Astrocyte of the cerebellum (primary cell): ENCODE results near the gene TRAF2.
A peak's percentile ranks its signal among the peaks of the same experiment; 100 is the strongest.

Experiments used
- DNase-seq: peaks from one replicate; pipeline ENCODE4 v3.0.0-alpha.2; 2011; ENCODE audit warnings: low read depth
- H3K4me3 ChIP-seq: 2 replicates; pipeline ENCODE4 v1.5.1; 2011; ENCODE audit warnings: mild to moderate bottlenecking, low read depth, low read length, moderate library complexity
- CTCF ChIP-seq: IDR thresholded peaks from 2 replicates; pipeline ENCODE4 v1.5.1; 2012; ENCODE audit warnings: low read length, low read depth, moderate library complexity, mild to moderate bottlenecking; ENCODE audit errors: missing control alignments
- in situ Hi-C: cut with HindIII; loops from 2 replicates; pipeline ENCODE4 v1.10.0; 2017; ENCODE audit warnings: low sequenced_read_pairs

TRAF2 gene

GRCh38 chr9:136940526-136941230 is 54.4 kb downstream of the TRAF2 start:
- no peak overlapping the region for H3K4me3 ChIP-seq
- TF ChIP-seq CTCF, result no peak
- no peak for DNase-seq
- in situ Hi-C loops, result no loop called here

GRCh38 chr9:136941231-136942111 is 55.2 kb downstream of the TRAF2 start:
- TF ChIP-seq CTCF, result no peak
- in situ Hi-C loops, result no loop called here
- no peak overlapping the region for H3K4me3 ChIP-seq
- DNase-seq, result no peak

DNA sequence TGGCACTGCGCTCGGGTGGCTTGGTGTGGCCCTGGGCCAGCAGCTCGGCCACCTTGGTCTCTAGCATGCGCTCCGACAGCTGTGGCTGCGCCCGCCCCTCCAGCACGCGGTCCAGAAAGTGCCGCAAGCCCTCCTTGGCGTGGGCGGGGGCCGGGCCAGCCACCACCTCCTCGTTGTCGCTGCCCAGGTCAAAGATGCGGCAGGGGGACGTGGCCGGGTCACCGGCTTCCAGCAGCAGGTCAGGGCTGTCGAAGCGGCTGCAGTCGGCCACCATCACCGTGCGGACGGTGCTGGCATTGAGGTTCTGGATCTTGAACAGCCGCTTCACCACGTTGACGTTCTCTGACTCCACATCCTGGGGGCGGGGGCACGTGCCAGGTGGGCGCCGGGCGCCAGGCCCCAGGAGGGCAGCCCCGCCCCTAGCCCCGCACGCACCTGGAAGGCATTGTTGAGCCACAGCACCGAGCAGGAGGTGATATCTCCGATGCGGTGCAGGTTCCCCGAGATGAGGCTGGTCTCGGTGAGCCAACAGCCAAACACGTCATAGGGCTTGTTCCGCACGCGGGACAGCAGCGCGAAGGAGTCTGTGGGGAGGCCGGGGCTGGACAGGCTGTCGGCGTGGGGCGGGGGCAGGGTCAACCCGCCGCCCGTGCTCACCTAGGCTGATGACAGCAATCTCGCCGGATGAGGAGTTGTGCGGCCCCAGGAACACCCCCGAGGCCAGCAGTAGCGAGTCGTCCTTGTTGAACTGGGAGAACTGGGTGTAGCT is 56.0 kb downstream of the TRAF2 start:
- no peak for TF ChIP-seq CTCF
- DNase-seq, result no peak
- in situ Hi-C loops, result no loop called here
- no peak overlapping the region for H3K4me3 ChIP-seq

DNA sequence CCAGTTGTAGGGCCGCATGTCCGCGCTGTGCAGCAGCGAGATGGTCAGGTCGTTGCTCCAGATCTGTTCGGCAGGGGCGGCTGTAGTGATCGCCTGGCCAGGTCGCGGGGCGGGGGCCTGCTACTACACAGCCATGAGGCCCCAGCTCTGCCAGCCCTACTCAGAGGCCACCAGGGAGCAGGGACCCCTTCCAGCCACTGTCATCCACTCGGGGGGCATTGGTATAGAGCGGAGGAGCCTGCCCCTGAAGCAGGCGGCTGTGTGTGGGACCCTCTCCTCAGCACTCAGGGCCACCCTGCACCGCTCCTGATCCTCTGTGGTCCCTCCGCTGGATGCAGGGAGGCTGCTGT is 56.5 kb downstream of the TRAF2 start:
- H3K4me3 ChIP-seq, result peak overlapping the region; percentile 75
- in situ Hi-C loops, result no loop called here
- DNase-seq, result no peak
- no peak for TF ChIP-seq CTCF

DNA sequence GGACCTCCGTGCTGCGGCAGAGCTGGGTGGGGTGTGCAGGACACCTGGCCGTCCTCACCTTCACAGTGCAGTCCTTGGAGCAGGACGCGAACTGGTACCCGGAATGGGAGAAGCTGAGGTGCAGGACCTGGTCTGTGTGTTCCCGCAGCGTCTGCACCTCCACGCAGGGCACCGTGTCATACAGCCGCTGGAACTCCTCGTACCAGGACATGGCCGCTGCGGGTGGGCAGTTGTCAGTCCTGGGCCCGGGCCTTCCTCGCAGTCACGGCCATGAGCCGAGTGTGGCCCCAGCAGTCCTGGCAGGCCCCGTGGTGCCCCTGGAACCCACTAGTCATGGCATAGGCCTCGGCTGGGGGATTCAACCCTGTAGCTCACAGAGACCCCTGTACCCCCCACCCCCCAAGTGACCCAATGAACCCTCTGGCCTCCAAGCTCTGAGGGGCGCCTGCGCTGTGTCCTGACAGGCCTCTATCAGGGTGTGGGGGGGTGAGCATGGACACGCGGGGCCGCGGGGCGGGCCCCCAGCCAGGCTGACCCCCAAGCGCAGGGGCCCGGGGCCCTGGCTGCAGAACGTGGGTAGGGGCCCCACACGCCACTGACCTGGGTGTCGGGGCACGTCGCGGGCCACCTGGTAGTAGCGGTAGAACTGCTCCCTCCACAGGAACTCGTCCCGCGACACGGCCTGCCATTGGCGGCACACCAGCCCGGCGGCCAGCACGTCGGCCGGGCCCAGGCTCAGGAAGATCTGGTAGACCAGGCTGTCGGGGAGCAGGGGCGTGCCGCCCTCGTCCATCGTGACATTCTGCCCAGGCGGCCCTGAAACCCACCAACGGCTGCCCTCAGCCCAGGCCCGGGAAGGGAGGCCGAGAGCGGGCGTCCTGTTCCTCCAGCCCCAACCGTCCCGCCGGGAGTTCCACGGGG is 57.2 kb downstream of the TRAF2 start:
- no peak for TF ChIP-seq CTCF
- in situ Hi-C loops, result no loop called here
- H3K4me3 ChIP-seq, result peak overlapping the region; percentile 75
- no peak for DNase-seq

DNA sequence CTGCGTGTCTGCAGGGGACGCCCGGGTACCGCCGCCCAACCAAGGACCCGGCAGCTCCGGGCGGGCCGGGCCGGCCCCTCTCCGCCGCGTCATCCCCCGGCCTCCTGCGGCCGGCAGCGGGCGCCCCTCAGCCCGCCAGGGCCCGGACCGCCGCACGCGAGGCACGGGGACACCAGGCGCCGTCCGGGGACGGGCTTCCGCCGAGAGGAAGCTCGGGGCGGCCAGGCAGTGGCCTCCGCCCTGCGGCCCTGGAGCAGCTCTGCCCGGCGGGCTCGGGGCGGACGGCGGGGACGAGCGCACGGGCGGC is 57.8 kb downstream of the TRAF2 start:
- in situ Hi-C loops, result no loop called here
- peak overlapping the region; percentile 75 for H3K4me3 ChIP-seq
- TF ChIP-seq CTCF, result no peak
- no peak for DNase-seq
